GM19328 (cell line): ENCODE data around the gene BARHL2.

Source experiments
- ATAC-seq: cut with Tn5 transposase; IDR thresholded peaks from one replicate; pipeline ENCODE4 v1.9.1; 2021; ENCODE audit warnings: mild to moderate bottlenecking, moderate library complexity; ENCODE audit not compliant: unreplicated experiment

The BARHL2 gene

DNA sequence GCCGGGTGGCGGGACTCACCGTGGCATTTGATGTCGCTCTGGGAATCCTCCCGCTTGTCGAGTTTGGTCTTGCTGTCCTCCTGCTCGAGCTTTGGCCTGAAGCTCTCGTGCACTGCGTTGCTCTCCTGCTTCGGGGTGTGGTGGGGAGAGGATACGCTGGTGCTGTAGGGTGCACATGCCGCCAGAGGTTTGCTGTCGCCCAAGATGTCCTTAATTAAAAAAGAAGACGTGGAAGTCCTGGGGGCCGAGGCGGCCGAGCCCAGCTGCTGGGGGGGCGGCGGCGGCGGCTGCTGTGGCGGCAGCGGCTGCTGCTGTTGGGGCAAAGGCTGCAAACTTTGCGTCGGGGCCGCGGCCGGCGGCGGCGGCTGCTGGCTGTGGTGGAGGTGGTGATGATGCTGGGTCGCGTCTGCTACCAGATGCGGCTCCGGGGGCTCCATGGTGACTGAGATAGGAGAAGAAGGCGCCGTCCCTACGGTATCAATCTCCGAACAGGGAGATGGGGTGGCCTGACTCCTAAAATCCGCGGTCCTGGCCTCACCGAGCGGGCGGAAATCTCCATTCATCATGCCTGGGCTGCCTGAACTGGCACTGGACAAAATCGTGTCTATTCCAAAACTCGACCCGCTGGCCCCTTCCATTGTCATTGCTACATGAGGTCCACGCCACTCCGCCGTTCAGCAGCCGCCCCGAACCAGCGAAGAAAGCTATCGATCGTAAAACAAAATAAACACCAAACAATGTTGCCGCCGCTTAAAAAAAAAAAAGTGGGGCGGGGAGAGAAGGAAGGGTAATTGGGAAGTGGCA is at the start of gene BARHL2:
TSS of gene BARHL2 (minus strand) at position 751 of the 804 bp plus-strand sequence. CDS start at position 644, 107 bp downstream.
- ATAC-seq = no peak

DNA sequence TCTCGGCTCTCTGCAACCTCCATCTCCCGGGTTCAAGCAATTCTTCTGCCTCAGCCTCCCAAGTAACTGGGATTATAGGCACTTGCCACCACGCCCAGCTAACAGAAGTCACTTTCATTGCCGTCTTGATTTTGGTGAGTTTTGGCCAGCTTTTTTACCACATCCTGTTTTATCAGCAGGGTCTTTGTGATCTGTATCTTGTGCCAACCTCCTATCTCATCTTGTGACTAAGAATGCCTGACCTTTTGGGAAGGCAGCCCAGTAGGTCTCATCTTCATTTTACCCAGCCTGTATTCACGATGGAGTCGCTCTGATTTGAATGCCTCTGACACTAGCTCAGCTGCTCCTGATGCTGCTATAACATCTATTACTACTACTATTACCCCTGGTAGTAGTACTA is 46.8 kb upstream of the BARHL2 start:
- no peak for ATAC-seq

DNA sequence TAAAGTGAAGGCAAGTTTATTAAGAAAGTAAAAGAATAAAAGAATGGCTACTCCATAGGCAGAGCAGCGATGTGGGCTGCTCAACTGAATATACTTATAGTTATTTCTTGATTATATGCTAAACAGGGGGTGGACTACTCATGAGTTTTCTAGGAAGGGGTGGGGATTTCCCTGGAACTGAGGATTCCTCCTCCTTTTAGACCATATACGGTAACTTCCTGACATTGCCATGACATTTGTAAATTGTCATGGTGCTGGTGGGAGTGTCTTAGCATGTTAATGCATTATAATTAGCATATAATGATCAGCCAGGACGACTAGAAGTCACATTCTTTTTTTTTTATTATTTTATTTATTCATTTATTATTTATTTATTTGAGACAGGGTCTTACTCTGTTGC is 46.4 kb upstream of the BARHL2 start:
- ATAC-seq = no peak

DNA sequence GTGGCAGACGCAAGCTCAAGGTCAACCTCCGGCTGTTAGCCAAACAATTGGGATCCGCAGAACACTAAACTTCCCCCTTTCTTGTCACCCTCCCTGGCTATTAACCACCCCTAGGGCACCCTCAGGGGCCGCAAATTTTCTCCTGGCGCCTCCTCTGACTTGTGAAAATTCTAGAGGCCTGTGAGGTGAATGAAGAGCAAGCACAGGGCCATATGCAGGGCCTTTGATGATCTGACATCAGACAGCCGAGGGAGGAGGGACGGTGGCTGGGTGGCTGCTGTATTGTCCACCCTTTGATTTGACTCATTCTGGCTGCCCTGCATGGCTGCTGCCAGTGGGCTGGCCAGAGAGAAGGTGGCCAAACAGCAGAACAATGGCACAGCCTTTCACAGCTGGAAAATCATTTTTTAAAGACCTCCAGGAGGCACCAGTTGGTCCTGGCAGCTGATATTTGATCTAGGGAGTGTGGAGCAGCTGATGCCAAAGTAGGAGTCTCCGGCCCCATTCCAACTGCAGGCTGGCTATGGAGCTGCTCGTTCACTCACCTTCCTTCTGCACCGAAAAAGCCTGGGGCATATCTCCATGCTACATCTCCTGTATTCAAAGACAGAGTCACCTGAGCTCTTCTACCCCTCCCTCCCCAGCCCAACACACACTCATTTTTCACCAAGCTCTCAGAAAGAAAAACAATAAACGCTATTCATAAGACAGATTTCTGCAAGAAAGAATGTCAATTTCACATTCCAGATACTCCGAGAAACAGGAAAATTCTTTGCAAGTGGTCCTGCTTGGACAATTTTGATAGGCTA is 44.9 kb upstream of the BARHL2 start:
- no peak for ATAC-seq

DNA sequence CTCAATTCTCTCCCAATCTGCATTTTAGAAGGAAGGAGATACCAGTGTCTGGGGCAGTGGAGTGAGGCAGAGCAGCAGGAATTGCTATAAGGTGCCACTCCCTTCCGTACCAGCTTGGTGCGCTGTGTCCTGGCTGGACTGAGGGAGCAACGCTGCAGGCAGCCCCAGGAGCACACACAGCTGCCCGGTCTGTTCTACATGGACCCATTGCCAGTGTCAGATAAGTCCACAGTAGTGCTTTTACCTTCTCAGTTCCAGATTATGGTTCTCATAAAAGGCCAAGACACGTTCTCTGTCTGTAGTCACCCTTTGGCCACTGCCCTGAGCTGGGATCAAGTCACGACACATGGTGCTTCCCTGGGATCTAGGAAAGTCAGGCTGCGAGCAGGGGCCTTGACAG is 44.1 kb upstream of the BARHL2 start:
- ATAC-seq = no peak

DNA sequence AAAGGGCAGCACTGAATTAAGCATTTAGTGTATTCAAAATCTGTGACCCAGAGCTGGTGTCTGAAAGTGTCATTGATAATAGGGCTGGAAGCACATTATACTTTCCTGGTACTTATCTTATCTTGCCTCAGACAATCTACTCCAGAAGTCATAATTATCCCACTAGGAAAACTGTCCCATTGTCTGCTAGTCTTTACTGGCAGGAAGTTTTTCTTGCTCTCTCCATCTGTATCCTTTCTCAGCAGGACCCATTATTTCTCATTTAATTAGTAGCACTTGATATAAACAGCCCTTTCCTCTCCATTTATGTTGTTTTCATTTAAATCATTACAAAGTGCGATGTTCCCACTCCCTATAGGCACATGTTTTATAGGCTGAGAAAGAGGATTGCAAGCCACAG is 36.5 kb upstream of the BARHL2 start:
- ATAC-seq = no peak

DNA sequence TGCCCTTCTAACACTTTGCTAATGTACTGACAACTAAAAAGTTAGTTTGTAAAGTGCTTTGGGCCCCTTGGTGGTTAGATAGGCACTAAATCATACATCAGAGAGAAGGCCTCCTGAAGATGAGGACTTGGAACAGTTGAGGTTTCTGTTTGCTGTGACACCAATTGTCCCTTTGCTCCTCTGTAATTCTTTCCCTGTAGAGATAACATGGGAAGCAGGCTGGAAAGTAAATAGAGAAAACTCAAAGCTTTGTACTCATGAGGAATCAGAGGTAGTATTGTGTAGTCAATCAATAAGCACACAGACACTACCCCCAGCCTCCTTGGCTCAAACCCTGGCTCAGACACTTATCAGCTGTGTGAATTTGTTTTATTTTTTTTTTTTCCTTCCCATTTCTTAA is 31.6 kb upstream of the BARHL2 start:
- ATAC-seq = no peak

DNA sequence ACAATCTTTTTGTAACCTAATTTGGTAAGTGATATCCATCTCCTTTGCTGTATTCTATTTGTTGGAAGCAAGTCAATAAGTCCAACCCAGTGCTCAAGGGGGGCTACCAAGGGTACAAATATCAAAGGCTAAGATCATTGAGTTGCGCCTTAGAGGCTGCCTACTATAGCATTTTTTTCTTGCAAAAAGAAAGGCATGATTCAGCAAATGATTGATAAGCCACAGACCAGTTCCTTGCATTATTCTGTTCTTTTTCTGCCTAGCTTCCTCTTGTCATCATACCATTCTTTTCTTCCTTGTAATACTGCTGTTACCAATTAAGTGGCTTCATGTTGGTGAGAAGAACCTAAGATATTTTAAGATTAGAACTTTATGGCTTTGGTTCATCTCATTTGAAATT is 29.8 kb upstream of the BARHL2 start:
- ATAC-seq = no peak

DNA sequence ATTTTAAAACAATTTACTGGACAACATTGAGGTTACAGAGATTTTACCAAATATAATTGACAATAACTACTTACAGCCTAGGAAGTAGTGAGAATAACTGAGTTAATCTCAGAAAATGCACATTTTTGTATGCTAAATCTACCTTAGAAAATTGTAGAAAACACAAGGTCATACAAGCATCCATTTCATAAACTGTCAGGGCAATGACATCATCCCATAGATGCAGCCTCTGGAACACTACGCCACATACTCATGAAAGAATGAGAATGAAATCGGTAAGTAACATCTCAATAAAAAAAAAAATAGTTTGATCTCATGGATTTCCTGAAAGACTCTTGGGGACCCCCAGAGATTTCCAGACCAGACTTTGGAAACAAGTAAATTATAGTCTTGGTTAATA is 28.9 kb upstream of the BARHL2 start:
- ATAC-seq = no peak

DNA sequence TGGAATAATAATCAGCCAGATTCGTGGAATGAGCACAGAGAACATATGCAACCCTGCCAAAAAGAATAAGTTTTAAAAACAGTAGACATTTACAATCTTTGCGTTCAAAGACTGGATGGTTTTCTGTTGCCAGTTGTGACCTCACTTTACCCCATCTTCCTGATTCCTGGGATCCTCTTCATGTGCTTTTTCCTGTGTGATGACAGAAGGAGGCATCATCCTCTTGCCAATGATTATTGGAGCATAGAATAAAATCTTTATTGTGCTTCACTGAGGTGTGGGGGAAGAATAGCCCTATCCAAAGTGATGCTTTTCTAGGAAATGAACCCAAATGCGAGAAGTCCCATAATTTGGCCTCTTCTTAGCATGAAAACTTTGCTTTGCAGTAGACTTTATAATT is 15.0 kb upstream of the BARHL2 start:
- ATAC-seq = no peak

DNA sequence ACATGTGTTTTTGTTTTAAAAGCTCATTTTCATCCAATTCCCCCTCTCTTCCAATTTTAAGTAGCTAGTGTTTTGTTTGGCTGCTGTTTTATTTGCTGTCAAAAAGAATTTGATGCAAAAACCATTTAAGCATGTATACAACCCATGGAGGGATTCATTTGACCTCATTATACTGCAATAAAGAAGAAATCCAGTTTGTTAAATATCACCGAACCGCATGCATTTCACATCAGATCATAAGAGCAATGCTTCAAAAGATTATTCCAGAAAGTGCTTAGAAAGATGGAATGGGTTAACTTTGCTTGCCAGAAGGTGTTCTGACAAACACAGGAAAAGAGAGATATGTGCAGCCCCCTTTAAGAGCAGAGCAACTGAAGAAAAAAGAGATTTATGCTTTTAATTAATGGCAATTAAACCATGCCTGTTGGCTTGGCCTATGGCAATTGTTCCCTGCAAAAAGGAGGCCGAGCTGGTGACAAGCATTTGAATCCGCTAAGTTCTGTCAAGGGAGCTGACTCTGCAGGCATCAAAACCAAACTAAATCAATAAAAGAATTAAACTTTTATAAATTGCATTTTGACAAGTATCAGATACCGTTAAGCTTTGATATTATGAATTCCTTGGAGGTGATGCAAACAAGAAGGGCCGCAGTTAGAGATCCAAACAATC is 14.4 kb upstream of the BARHL2 start:
- ATAC-seq = no peak

DNA sequence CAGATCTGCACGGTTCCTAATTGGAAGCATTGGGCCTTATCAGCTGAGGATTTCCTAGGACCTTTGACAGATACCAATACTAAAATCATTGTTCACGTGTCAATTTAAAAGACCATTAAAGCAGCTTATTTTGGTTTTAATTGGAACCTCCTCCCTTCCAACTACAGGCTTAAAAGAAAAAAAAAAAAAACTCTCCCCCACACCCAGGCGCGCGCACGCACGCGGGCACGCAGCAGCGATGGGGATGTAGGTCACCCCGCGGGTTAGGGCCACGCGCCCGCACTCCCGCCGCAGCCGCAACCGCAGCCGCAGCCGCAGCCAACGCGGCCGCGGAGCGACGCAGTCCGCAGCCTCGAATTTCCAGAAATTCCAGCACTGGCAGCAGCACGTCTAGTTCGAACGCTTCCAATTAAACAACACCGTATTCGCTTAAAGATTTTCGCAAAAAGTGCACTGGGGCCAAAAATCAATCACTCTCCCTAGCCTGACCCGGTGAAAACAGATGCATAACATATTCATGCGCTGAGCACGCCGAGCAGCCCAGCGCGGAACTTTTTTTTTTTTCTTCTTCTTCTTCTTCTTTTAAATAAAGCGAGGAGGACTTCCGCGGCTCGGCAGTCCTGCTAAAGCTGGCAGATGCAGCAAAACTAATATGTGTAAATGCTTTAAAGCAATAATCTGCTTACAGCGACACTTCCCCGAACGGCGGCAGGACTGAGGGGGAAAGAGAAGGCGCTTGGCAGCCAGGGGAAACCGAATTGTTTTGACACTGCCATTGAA is 13.3 kb upstream of the BARHL2 start:
- no peak for ATAC-seq

DNA sequence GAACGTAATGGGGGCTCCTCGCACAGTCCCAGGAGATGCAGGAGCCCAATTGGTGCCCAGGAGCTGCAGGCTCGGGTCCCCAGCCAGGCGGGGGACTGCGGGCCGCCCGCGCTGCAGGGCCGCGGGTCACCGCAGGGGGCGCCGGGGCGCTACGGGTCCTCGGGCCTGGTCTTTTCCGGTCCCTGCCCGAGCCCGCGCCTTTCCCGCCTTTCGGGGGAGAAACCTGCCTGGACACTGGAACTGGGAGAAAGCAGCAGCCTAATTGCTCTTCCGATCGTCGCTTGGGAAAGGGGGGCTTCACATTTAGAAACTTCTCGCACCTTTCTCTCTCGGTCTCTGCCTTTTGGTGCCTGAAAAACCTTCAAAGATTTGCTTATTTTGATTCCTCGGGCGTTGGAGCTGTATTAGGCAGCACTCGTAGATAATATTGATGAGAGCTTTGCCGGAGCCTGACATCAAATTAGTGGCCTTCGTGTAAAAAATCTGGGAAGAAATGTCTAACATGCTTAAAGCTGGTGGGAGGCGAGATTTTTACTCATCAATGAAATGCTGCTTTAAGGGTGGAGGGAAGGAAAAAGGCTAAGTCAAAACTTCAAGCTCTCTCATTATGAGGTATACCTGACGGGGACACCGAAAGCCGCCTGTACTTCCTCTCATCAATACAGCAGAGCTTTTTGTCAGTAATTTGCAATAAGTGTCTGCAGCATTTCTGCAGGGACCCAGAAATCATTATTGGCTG is 12.6 kb upstream of the BARHL2 start:
- no peak for ATAC-seq

DNA sequence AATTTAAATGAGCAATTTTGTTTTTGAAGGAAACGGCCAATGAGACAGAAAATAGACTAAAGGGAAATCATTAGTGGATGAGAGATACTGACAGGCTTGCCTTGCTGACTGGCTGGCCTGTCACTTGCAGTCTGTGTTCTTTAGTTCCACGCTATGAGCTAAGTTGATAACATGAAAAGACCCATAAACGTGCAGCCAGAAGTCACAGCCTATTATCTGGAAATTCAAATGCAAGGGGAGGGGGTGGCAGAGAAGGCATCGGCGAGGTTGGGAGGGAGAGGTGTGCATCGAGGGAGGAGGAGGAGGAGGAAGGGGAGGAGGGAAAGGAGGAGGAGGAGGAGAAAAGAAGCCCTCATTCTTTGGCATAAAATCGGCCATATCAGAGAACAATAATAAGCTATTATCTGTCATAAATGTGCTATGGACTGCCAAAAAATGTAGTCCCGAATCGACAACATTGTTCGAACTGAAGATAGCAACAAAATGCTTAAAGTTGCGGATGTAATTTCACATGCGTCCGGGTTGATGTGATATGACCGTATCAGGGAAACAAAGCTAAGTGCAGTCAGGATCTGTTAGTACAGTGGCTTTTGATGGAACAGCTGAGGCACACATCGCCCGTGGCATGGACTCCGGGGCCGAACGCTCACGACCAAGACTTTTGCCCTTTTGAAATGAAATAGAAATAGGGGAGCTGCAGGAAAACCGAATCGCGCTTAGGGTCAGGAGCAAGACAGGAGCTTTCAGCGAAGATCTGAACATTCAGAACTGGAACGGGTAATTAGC is 11.6 kb upstream of the BARHL2 start:
- ATAC-seq = no peak

DNA sequence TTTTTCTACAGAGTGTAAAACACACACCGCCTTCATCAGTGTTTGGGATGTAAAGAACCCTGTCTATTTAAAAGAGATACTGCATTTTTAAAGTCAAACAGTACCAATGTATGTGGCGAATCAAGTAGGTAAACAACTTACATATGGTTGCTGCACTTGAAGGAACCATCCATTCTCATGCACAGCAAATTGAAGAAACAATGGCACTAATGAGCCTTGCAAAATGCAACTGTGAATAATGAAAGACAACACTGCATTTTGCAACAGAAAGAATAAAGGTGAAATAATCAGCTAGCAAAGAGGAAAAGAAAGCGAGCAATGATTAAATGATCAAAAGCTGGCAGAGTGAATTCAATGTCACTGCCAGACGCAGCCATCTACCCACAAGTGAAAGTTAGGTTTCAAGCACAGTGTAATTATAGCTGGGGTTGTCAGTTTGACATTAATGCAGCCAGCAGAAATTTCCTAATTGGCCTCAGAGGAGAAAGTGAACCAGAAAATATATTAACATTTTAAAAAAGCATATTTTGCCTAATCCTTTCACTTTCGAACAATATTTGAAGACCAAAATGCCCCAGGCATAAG is 10.9 kb upstream of the BARHL2 start:
- ATAC-seq = no peak

DNA sequence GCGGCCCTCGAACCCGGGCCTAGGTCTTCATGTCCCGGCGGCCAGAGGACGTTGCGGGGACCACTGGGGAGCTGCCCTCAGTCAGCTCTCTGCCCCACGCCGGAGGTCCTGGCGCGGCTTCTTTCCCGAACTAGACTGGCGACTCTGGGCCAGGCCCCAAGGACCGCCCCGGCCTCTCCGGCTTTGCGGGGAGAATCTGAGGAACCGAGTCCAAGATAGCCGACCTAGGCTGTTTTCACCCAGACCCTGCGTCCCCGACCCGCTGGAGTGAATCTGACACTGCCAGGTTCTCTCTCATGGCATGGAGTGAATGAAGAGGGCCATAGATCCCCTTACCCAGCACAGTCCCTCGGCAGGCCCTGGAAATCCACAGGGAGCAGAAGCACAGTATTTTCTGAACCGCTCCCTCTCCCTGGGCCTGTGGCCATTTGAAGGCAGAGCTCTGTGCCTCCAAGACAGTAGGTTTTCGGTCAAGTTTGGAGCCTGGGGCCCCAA is 9.9 kb upstream of the BARHL2 start:
- no peak for ATAC-seq

DNA sequence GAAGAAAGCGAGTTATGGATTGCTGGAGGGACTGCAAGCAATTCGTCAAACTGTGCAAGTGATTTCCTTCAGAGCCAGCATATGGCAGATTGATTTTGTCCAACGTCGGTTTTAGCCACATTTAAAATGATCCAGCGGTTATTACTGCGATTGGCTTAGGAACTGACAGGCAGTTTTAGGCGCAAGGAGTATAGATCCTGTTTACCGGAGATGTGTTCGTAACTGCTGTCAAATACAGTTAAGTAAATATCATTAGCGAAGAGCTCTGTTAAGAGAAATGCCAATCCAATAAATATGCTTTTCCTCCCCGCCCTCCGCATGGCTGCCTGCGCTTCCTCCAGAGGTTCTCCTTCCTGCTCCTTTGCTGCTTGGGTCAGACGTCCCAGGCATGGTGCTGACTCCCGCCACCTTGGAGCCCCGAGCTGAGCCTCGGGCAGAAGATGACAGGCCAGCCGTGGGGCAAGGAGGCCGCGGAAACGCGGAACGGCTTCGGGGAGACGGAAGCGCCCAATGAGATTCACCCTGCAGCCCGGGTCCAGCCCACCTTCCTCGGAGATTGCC is 9.4 kb upstream of the BARHL2 start:
- ATAC-seq = no peak

DNA sequence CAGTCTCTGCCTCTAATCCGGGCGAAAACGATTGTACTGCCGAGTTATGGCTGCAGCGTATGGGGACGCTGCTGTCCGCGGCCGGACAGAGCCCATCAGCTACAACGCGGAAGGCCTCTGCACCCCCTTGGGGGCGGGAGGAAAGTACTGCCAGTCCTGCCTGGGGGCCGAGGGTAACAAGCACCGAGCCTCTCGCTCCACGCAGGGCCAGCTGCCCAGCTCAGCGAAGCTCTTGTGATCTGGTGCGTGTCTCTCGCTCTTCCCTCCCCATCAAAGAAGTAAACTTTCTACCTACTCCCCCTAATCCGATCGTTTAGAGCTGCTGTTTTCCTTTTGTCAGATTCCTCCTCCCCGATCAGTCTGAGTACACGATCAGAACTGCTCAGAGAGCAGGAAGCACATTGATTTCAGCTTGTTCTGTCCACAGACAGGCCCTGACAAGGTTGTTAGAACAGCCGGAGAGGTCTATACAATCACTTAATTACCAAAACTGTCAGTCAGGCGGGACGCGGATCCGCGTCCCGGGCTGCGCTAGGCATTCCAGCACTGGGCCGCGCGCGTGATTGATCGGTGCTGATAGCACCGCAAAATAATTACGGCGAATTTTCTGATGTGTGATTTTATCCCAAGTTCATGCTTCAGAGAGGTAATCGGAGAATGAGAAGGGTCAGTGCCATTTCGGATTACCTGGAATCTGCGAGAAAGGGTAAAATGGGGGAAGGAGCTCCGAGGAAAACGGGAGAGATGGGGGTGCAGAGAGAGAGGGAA is 8.7 kb upstream of the BARHL2 start:
- ATAC-seq = no peak
